Cardiac fibroblast (primary cell): ENCODE data around the gene CDC37.
A peak's percentile ranks its signal among the peaks of the same experiment; 100 is the strongest.
"Not testable (repeated sequence)": the region's sequence is repeated elsewhere in the genome, so short reads cannot be mapped to it uniquely, and the experiment has no call there.

Source experiments
- DNase-seq, 2 donors: peaks; one replicate each; pipeline versions ENCODE4 v3.0.0 to v3.0.0-alpha.2; 2010; ENCODE audit warnings: low read depth in 2 of 2
- H3K4me3 ChIP-seq, 2 donors: replicated peaks in 1 of 2; 1 replicate in 1 of 2; 2 replicates in 1 of 2; pipeline ENCODE4 v1.5.1; 2011; ENCODE audit warnings: low read depth in 2 of 2, low read length in 2 of 2, mild to moderate bottlenecking in 2 of 2, moderate library complexity in 1 of 2
- CTCF ChIP-seq: IDR thresholded peaks from one replicate; pipeline ENCODE4 v1.5.1; 2011; ENCODE audit warnings: low read depth, mild to moderate bottlenecking, low read length, inconsistent platforms

The CDC37 gene

GRCh38 chr19:10402441-10403038 is 802 bp downstream of the CDC37 start:
- H3K4me3 ChIP-seq = peak overlapping the region; percentile 99 to 100
- DNase-seq = peak; percentile 47 to 52
- no peak for TF ChIP-seq CTCF

- no peak for DNase-seq
- H3K4me3 ChIP-seq = no peak overlapping the region
- TF ChIP-seq CTCF = no peak
Observed at GRCh38 chr19:10399878-10400277, 3.5 kb downstream of the CDC37 start.

GRCh38 chr19:10399340-10399739 is 4.0 kb downstream of the CDC37 start:
- H3K4me3 ChIP-seq, DNase-seq: not testable (repeated sequence)

GRCh38 chr19:10398819-10399218 is 4.5 kb downstream of the CDC37 start:
- TF ChIP-seq CTCF = no peak
- no peak overlapping the region for H3K4me3 ChIP-seq
- DNase-seq = no peak

GRCh38 chr19:10395917-10396316 is 7.4 kb downstream of the CDC37 start:
- DNase-seq = no peak
- H3K4me3 ChIP-seq = no peak overlapping the region
- TF ChIP-seq CTCF = no peak

- no peak overlapping the region for H3K4me3 ChIP-seq
- no peak for TF ChIP-seq CTCF
- DNase-seq = no peak
Observed at GRCh38 chr19:10395436-10395835, 7.9 kb downstream of the CDC37 start.

- no peak for TF ChIP-seq CTCF
- H3K4me3 ChIP-seq = no peak overlapping the region
- no peak for DNase-seq
Observed at GRCh38 chr19:10395003-10395402, 8.3 kb downstream of the CDC37 start.
